GM23248 (cell line): ENCODE results near the gene GALNT2. TPM values are rescaled to one million over a fixed set of nuclear protein-coding genes. Genes with fewer than 3 reads are reported as not detected.

Source experiments
- DNase-seq: peaks from one replicate; pipeline ENCODE4 v3.0.0-alpha.2; 2015
- H2AFZ ChIP-seq: fragments of 200-600 bp; sonication (generic); 2 replicates; pipeline ENCODE4 v1.6.1; 2016; ENCODE audit warnings: antibody characterized with exemption
- H3F3A ChIP-seq: fragments of 200-600 bp; sonication (generic); 2 replicates; pipeline ENCODE4 v1.6.1; 2016; ENCODE audit warnings: mild to moderate bottlenecking, antibody characterized with exemption, mixed run types; ENCODE audit not compliant: insufficient read depth
- H3K27ac ChIP-seq: fragments of 200-600 bp; sonication (generic); 2 replicates; pipeline ENCODE4 v1.5.1; 2016; ENCODE audit warnings: mild to moderate bottlenecking
- H3K27me3 ChIP-seq: fragments of 200-600 bp; sonication (generic); replicated peaks from 2 replicates; pipeline ENCODE4 v1.6.1; 2016; ENCODE audit warnings: mild to moderate bottlenecking; ENCODE audit not compliant: insufficient read depth
- H3K36me3 ChIP-seq: fragments of 200-600 bp; sonication (generic); 2 replicates; pipeline ENCODE4 v1.6.1; 2016; ENCODE audit warnings: low read depth, mild to moderate bottlenecking
- H3K4me1 ChIP-seq: fragments of 200-600 bp; sonication (generic); 2 replicates; pipeline ENCODE4 v1.6.1; 2016; ENCODE audit warnings: mild to moderate bottlenecking; ENCODE audit not compliant: insufficient read depth
- H3K4me2 ChIP-seq: fragments of 200-600 bp; sonication (generic); one replicate; pipeline ENCODE4 v1.6.1; 2016; ENCODE audit warnings: mild to moderate bottlenecking; ENCODE audit not compliant: unreplicated experiment
- H3K4me3 ChIP-seq: fragments of 200-600 bp; sonication (generic); 2 replicates; pipeline ENCODE4 v1.5.1; 2016; ENCODE audit warnings: mild to moderate bottlenecking
- H3K79me2 ChIP-seq: fragments of 200-600 bp; sonication (generic); 2 replicates; pipeline ENCODE4 v1.6.1; 2016; ENCODE audit warnings: mild to moderate bottlenecking; ENCODE audit not compliant: insufficient read depth
- H3K9ac ChIP-seq: fragments of 200-600 bp; sonication (generic); 2 replicates; pipeline ENCODE4 v1.6.1; 2016; ENCODE audit warnings: mild to moderate bottlenecking
- H3K9me2 ChIP-seq: fragments of 200-600 bp; sonication (generic); 2 replicates; pipeline ENCODE4 v1.6.1; 2016; ENCODE audit warnings: mixed run types, mild to moderate bottlenecking, moderate library complexity; ENCODE audit not compliant: insufficient read depth
- H3K9me3 ChIP-seq: fragments of 200-600 bp; sonication (generic); one replicate; pipeline ENCODE4 v1.6.1; 2017; ENCODE audit warnings: low read depth
- H4K20me1 ChIP-seq: fragments of 200-600 bp; sonication (generic); 2 replicates; pipeline ENCODE4 v1.6.0; 2016; ENCODE audit not compliant: insufficient read depth
- EZH2 ChIP-seq: fragments of 200-600 bp; sonication (generic); IDR thresholded peaks from 2 replicates; pipeline ENCODE4 v1.6.1; 2018; ENCODE audit warnings: antibody characterized with exemption, mild to moderate bottlenecking; ENCODE audit not compliant: insufficient read depth, poor library complexity, severe bottlenecking
- EZH2phosphoT487 ChIP-seq: fragments of 200-600 bp; sonication (generic); IDR thresholded peaks from 2 replicates; pipeline ENCODE4 v1.6.1; 2018; ENCODE audit warnings: antibody characterized with exemption, moderate library complexity, mild to moderate bottlenecking, low read depth; ENCODE audit not compliant: insufficient read depth
- WGBS, 2 experiments: methylation state at CpG; one replicate each; pipeline ENCODE4 v1.1.6; 2015 to 2017; ENCODE audit warnings: low lambda C conversion rate in 2 of 2, low coverage in 1 of 2; ENCODE audit errors: missing lambda C conversion rate in 2 of 2; 5-methylcytosine and 5-hydroxymethylcytosine counted together
- in situ Hi-C: fragments of 300-500 bp; cut with MboI; formaldehyde crosslinking; loops from 2 replicates; pipeline ENCODE4 v1.15.0; 2020
- polyA plus RNA-seq: library from polyadenylated mRNA; unstranded; fragments of >200 nt; fragmentation: Nextera tagmentation; extraction: Ambion mirVana; gene quantifications from 2 replicates; pipeline ENCODE4 v1.2.1, GENCODE V29; 2016
- total RNA-seq: library from RNA; depleted of rRNA; stranded (reverse); fragments of >200 nt; shearing (Covaris generic); gene quantifications from 2 replicates; pipeline ENCODE4 v1.2.3, GENCODE V29; 2014

Gene GALNT2
- total and polyA plus RNA-seq, 2 experiments from 2014 or later = 111 to 124 TPM

GRCh38 chr1:230087028-230087716 is 20.1 kb downstream of the GALNT2 start:
- peak overlapping the region; percentile 37 for H3K4me2 ChIP-seq
- DNase-seq = no peak
- no peak overlapping the region for H3K9ac ChIP-seq
- H3K27ac ChIP-seq = peak overlapping the region; percentile 33
- H3K4me3 ChIP-seq = no peak overlapping the region
- WGBS, 2 experiments = 89% methylated on average over 12 of the region's 12 CpGs
- TF ChIP-seq EZH2 (no peak), EZH2phosphoT487 (no peak)
- H3K4me1 ChIP-seq = peaks cover 80% of the 10 kb centered on the region
- peaks cover 90% of the 10 kb centered on the region for H3K79me2 ChIP-seq
- H3K9me3 ChIP-seq = no peaks in the 10 kb centered on the region
- in situ Hi-C loops = no loop called here
- H3F3A ChIP-seq = peaks cover 76% of the 10 kb centered on the region
- H3K36me3 ChIP-seq = no peaks in the 10 kb centered on the region; the same call in 1 of the 2 replicates
- H2AFZ ChIP-seq = no peak overlapping the region
- no peaks in the 10 kb centered on the region for H3K27me3 ChIP-seq
- H3K9me2 ChIP-seq = no peaks in the 10 kb centered on the region
- no peaks in the 10 kb centered on the region for H4K20me1 ChIP-seq

- TF ChIP-seq EZH2phosphoT487 (no peak), EZH2 (no peak)
- Histone ChIP-seq H3K9ac (no peak overlapping the region), H3K4me3 (no peak overlapping the region), H3K4me1 (peaks cover 86% of the 10 kb centered on the region), H3K27ac (peak overlapping the region; percentile 33), H2AFZ (no peak overlapping the region), H3K9me3 (no peaks in the 10 kb centered on the region), H3K36me3 (no peaks in the 10 kb centered on the region; the same call in 1 of the 2 replicates), H3F3A (peaks cover 75% of the 10 kb centered on the region), H3K27me3 (no peaks in the 10 kb centered on the region), H4K20me1 (no peaks in the 10 kb centered on the region), H3K4me2 (peak overlapping the region; percentile 37), H3K9me2 (no peaks in the 10 kb centered on the region), H3K79me2 (peaks cover 90% of the 10 kb centered on the region)
- 42 to 49% methylated on average over 3 of the region's 3 CpGs for WGBS, 2 experiments
- DNase-seq = peak; percentile 54
- in situ Hi-C loops = no loop called here
Measured at GRCh38 chr1:230087717-230088105, 20.7 kb downstream of the GALNT2 start.

- in situ Hi-C loops = no loop called here
- H3K9me3 ChIP-seq = no peaks in the 10 kb centered on the region
- H2AFZ ChIP-seq = no peak overlapping the region
- 5 to 7% methylated on average over 6 of the region's 6 CpGs for WGBS, 2 experiments
- H3F3A ChIP-seq = peaks cover 53% of the 10 kb centered on the region
- peak overlapping the region; percentile 38 for H3K9ac ChIP-seq
- peaks cover 98% of the 10 kb centered on the region for H3K79me2 ChIP-seq
- H4K20me1 ChIP-seq = no peaks in the 10 kb centered on the region
- H3K27ac ChIP-seq = peak overlapping the region; percentile 71
- peak overlapping the region; percentile 48 for H3K4me3 ChIP-seq
- H3K27me3 ChIP-seq = no peaks in the 10 kb centered on the region
- H3K4me1 ChIP-seq = peaks cover 67% of the 10 kb centered on the region
- H3K9me2 ChIP-seq = no peaks in the 10 kb centered on the region
- TF ChIP-seq EZH2phosphoT487 = no peak
- TF ChIP-seq EZH2 = no peak
- H3K4me2 ChIP-seq = peak overlapping the region; percentile 69
- DNase-seq = peak; percentile 85
- H3K36me3 ChIP-seq = no peaks in the 10 kb centered on the region; the same call in 1 of the 2 replicates
Measured at GRCh38 chr1:230090194-230090711, 23.2 kb downstream of the GALNT2 start.

- H2AFZ ChIP-seq = no peak overlapping the region
- in situ Hi-C loops = no loop called here
- 0 out of 2 replicates have a peak overlapping the region, but pooled peaks have one; percentile 18 for H3K9ac ChIP-seq
- H3K4me1 ChIP-seq = peaks cover 53% of the 10 kb centered on the region
- DNase-seq = peak; percentile 67
- peaks cover 39% of the 10 kb centered on the region for H3F3A ChIP-seq
- 70 to 73% methylated on average over 12 of the region's 12 CpGs for WGBS, 2 experiments
- TF ChIP-seq EZH2phosphoT487 = no peak
- no peak for TF ChIP-seq EZH2
- H4K20me1 ChIP-seq = no peaks in the 10 kb centered on the region
- H3K27ac ChIP-seq = peak overlapping the region; percentile 71
- H3K4me3 ChIP-seq = no peak overlapping the region
- peak overlapping the region; percentile 48 for H3K4me2 ChIP-seq
- H3K9me2 ChIP-seq = no peaks in the 10 kb centered on the region
- H3K79me2 ChIP-seq = peaks cover 98% of the 10 kb centered on the region
- no peaks in the 10 kb centered on the region for H3K9me3 ChIP-seq
- no peaks in the 10 kb centered on the region; the same call in 1 of the 2 replicates for H3K36me3 ChIP-seq
- no peaks in the 10 kb centered on the region for H3K27me3 ChIP-seq
Measured at GRCh38 chr1:230091473-230092231, 24.6 kb downstream of the GALNT2 start.
